Stimulated activated naive CD8-positive, alpha-beta T cell treated with anti-CD3 and anti-CD28 coated beads, Interleukin-15, Interleukin-2, amounts not matched to agents 100 U/mL and 50 U/mL, for 24 hours (primary cell): ENCODE results near the gene PDZD7.
"Not testable (repeated sequence)": the region's sequence is repeated elsewhere in the genome, so short reads cannot be mapped to it uniquely, and the experiment has no call there.

Source experiments
- ATAC-seq: fragments of 150-1000 bp; cut with Tn5 transposase; one replicate; pipeline ENCODE4 v1.10.0; 2021
- DNase-seq: peaks from one replicate; pipeline ENCODE4 v3.0.0; 2021

PDZD7 gene

DNA sequence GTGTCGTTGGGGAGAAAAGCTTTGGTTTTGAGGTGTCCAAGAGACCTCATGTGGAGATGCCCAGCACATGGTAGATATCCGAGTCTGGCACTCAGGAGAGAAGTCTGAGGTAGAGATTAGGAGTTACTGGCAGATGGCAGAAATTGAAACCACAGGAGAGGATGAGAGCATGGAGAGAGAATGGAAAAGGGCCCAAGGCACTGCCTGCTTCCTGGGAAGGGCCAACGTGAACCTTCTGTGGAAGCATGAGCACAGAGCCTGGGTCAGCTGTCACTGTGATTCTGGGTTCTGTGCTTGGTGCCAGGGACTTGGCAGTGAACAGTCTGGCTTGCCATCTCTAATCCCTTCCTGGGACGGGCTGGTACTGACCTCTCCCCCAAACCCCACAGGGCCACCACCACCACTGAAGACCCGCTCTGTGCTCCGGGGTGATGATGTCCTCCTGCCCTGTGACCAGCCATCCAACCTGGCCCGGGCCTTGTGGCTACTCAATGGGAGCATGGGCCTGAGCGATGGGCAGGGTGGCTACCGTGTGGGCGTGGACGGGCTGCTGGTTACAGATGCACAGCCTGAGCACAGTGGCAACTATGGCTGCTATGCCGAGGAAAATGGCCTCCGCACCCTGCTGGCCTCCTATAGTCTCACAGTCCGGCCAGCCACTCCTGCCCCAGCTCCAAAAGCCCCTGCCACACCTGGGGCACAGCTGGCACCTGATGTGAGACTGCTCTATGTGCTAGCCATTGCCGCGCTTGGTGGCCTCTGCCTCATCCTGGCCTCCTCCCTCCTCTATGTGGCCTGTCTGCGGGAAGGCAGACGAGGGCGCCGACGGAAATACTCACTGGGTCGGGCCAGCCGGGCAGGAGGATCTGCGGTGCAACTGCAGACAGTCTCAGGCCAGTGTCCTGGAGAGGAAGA lies 47.8 kb downstream of the PDZD7 start:
- no peak for DNase-seq

DNA sequence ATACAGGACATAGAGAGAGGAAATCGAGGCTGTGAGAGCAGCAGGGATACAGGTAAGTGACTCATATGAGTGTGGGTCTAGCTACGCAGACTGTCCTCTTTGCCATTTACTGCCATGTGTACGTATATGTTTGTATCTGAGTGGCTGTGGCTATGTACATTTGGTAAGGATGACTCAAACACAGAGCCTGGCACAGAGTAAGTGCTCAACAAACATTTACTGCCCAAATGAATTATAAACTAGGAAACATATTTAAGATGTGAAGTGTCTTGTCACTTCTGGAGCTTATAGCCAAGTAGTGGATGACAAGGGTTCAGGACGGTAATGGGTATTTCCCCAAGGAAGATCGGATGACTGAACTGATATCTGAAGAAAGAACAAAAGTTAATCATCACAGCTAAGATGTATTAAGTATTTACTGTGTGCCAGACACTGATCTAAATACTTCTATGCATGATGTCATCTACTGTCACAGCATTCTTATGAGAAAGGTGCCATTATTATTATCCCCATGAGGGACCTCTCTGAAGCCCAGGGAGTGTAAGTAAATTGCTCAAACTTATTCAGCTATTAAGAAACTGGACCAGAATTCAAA lies 49.7 kb downstream of the PDZD7 start:
- ATAC-seq (no peak), DNase-seq (no peak)

More for the DNA sequence above, 47.8 kb downstream of the PDZD7 start:
- ATAC-seq: no peak

DNA sequence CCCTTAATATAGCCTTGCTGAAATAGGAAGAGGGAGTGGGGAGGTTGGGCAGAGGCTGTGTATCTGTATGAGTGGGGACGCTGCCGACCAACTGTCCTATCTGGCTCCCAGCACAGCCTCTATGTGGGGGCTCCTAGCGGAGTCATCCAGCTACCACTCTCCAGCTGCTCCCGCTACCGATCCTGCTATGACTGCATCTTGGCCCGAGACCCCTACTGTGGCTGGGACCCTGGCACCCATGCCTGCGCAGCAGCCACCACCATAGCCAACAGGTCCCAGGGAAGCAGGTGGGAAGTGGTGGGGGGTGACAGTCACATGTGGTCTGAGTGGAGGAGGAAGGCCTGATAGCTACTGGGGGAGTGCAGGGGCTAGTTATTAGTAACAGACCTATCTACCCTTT lies 50.2 kb downstream of the PDZD7 start:
- no peak for DNase-seq
- no peak for ATAC-seq

DNA sequence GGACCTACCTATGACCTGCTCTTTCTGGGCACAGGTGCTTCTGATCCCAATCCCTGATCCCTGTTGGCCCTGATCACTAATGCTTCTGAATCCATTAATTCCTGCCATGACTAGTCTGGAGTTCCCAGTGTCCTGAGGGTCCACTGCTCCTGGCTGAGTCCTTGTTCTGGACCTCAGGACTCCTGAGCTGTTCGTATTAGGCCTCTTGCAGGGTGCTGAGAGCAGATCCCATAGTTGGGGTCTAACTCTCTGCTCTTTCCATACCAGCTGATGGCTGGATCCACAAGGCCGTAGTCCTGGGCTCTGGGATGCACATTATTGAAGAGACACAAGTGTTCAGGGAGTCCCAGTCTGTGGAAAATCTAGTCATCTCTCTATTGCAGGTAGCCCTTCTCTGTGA lies 50.6 kb downstream of the PDZD7 start:
- DNase-seq: no peak
- ATAC-seq: no peak

DNA sequence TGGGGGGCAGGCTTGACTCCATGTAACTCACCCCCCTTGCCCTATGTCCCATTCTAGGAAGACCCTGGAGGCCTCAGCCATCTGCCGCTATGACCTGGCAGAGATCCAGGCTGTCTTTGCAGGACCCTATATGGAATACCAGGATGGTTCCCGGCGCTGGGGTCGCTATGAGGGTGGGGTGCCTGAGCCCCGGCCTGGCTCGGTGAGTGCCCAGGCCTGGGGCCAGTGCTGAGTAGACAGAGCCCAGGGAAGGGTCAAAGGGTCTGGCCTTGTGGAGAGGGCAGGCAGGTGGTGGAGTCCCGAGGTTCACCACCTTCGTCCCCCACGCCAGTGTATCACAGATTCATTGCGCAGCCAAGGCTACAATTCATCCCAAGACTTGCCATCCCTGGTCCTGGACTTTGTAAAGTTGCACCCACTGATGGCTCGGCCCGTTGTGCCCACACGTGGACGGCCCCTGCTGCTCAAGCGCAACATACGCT lies 51.1 kb downstream of the PDZD7 start:
- DNase-seq (no peak), ATAC-seq (no peak)

DNA sequence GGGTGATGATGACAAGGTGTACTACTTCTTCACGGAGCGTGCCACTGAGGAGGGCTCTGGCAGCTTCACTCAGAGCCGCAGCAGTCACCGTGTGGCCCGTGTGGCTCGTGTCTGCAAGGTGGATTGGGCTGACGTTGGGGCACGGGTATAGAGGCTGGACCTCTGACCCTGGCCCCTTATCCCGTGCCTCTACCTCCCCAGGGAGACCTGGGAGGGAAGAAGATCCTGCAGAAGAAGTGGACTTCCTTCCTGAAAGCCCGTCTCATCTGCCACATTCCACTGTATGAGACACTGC lies 52.1 kb downstream of the PDZD7 start:
- ATAC-seq: no peak
- no peak for DNase-seq

DNA sequence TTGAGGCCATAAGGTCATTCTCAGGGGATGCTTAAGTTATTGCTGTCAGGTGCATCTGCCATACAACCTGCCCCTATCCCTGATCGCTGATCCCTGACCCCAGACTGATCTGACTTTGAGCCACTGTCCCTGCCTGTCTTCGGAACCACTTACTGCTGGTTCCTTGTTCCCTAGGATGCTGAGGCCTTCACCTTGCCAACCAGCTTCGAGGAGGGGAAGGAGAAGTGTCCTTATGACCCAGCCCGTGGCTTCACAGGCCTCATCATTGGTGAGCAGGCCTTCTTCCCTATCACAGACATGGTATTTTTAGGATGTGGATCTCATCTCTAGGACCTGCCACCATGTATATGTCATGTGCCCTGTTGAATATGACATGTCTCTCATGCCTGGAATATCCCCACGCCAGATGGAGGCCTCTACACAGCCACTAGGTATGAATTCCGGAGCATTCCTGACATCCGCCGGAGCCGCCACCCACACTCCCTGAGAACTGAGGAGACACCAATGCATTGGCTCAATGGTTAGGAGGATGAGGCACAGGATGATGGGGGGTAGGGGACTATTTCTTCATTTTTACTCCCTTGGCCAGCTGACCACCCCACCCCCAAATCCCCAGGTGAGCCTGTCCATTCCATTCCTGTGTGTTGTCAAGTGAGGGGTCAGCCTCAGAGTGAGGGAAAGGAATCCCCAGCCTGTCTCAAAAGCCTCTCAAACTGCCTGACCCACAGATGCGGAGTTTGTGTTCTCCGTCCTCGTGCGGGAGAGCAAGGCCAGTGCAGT lies 52.6 kb downstream of the PDZD7 start:
- no peak for ATAC-seq
- DNase-seq: no peak

DNA sequence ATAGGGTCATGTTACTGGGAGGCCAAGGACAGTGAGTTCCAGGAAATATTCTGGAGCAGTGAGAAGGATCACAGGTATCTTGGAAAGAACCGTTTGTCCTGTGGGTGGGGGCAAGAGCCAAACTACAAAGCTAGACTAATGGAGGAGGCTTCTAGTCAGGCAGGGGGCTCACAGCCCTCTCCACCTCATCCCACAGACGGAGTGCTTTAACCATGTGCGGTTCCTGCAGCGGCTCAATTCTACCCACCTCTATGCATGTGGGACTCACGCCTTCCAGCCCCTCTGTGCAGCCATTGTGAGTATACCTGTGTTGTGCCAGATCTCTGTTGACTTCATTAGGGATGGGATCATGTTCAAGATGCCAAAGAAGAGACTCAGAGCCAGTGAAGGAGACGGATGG lies 53.5 kb downstream of the PDZD7 start:
- ATAC-seq: no peak
- DNase-seq: no peak

DNA sequence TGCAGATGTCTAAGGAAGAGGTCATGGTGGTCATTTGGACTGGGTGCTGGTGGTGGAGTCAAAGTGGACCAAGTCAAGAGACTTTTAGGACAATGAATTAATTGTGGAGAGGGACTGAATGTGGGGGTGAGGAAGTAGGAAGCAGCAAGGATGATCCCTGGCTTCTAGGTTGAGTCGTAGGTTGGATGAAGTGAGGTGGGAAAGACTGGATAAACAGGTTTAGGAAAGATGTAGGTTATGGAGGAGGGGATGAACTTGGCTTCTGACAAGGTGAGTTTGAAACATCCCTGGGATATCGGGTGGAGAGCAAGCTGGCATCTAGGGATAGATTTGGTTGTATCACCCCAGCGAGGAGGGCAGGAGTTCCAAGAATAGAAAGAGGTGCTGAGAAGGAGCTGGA lies 54.0 kb downstream of the PDZD7 start:
- no peak for DNase-seq
- ATAC-seq: no peak

DNA sequence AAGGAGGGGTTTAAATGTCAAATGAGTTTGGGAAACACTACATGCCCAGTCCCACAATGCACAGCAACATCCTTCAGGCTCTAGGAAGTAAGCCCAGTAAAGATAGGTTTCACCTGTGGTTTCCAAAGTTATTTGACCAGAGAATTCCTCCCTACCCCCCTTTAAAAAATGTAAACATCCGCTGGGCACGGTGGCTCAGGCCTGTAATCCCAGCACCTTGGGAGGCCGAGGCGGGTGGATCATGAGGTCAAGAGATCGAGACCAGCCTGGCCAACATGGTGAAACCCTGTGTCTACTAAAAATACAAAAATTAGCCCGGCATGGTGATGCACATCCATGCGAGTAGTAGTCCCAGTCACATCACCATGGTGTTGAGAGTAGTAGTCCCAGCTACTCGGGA lies 55.5 kb downstream of the PDZD7 start:
- DNase-seq, ATAC-seq: not testable (repeated sequence)

DNA sequence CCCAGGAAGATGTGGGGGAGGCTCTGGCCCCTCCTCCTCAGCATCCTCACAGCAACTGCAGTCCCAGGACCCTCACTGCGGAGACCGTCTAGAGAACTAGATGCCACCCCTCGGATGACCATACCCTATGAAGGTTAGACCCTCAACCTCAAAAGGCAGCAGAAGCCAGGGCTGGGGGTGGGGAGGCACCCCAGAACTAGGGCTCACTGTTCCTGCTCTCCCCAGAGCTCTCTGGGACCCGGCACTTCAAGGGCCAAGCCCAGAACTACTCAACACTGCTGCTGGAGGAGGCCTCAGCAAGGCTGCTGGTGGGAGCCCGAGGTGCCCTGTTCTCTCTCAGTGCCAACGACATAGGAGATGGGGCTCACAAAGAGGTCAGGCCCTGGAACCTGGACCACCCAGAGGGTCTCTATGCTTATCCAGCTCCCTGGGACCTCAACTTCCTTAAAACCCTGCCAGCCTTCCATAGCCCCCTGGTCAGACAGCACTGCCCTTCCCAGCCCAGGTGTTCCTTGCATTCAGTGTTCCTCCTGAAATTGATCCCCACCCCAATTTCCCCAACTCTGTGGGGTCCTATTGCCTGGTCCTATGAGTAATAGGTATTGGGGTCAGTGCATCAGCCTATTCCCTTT lies 57.9 kb downstream of the PDZD7 start:
- no peak for DNase-seq
- no peak for ATAC-seq

DNA sequence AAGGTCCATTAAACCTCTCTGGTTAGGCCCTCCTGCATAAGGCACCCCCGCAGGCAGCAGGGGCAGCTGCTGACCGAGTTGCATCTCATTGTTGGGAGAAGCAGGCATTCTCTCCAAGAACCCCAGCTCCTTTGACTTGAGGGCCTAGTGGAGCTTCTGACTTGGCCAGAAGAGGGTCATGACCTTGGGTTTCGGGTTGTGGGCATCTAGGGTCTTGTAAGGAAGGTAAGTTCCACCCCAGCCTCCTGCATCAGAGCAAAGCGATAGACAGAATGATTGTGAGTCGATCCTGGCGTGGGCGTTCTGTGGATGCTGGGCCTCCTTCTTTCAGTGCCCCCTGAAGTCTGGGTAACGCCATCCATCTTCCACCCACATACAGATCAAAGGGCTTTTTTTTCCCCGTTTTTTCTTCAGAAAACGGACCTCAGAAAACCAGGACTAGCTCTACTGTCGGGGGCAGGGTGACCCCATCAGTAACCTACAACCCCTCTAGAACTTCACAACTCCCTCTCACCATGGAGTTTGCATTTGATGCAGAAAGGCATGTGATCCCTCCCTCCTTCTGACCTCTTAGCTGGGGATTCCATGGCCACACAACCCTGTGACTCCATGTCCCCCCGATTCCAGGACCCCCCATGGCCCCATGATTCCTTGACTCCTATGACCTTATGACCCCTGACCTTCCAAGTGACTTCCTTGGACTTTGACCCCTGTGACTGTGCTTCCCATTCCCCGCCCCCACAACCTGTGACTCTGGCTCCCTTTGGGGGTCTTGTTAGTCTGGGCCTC lies 58.6 kb downstream of the PDZD7 start:
- ATAC-seq: no peak
- no peak for DNase-seq

DNA sequence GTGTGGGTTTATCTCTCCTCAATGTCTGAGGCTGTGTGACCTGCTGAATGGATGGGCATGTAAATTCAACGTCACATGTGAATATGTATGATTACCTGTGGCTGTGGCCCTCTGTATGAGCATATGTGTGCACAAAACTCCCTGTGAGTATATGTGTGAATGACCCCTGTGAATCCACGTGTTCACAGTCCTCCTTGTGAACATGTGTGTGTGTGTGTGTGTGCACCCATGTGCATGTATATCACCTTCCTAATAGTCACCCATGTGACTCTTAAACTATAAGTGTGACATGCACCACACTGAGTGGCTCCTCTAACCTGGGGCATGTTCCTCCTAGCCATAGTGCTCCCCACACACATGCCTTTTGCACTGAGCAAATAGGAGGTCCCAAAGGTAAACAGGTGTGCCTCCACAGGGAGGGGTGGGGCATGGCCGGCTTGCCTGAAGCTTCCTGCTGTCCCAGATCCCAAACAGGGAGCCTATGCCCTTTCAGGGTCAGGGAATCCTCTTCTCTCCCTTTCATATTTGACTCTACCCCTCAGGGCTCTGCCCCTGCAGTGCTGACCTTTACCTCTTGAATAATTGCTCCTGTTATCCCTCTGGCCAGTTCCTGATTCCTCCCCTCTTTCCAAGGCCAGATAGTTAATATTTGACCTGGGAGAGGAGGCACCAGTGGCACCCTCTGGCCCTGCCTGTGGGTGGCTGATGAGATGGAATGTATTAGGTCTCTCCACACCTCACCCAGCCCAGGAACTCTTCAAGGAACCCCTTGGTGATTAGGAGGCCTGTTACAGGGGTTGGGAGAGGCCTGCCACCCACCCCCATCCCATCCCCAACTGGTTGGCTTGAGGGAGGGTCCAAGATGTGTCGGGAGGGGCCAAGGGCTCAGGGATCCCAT lies 59.8 kb downstream of the PDZD7 start:
- DNase-seq (no peak), ATAC-seq (no peak)

DNA sequence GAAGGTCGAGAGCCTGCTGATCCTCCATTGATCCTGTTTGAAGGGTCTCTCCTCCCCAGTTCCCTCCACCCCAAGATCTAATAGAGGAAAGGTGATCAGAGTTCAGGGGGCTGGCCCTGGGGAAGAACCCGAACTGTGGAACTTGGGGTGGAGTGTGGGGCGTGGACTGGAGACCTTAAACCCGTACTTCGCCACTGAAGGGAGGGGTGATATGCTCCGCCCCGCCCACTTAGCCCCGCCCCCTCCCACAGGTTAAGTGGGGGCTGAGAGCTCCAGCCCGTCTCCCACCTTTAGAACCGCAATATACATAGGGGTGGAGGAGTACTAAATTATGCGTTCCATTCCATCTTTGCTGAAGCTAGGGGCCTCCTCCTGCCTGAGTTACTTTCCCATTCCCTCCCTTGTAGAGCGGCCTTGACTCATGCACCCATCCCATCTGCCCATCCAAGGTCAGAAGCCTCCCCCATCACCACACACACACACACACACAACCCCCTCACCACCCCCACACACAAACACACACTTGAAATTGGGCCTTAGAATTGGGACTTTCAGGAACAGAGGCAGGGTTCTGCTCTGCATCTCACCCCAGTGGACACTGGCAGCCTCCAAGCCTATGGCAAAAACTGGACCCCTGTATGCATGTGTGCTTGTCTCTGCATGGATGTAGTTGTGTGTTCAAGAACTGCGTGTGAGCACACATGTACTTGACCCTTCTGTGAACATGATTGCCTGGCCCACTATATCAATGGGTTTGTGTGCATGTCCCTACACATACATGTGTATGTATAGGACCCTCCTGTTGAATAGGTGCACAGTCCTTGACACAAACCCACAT lies 60.6 kb downstream of the PDZD7 start:
- ATAC-seq: no peak
- DNase-seq: peak; percentile 37

DNA sequence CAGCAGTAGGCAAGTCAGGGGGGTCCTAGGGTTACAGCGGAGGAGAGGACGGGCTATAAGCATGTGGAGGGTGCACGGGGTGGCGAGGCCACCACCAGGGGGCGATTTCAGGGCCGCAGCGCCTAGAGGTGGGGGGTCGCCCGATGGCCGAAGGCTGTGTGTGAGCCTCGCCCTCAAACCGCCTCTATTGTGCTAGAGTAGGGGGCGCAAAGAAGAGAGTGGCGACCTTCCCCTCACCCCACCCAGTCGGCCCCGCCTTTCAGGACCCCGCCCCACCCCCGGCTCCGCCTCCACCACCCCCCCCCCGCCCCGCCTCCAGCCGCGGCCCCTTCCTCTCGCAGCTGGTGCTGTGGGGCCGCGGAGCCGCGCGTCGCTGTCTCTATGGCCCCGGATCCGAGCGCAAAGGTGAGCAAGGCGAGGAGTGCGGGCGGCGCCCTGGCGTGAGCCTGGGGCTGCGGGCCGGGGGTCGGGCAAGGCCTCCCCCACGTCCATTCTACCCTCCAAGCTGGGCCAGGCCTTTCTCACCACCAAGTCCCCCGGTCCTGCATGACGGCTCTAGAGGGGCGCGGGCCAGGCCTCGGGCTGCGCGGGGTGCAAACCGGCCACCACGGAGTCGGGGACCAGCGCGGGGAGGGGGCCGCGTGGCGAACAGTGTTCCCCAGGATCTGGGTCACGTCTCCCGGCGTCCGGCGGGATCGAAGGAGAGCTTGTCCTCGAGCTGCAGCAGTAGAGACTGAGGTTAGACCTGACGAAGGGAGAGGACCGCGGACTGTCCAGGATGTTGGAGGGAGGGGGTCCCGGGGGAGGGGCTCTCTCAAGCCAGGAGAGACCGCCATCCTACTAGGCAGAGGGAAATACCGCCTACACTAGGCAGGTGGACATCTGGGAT lies 61.5 kb downstream of the PDZD7 start, which contains the start of gene SEMA4G:
SEMA4G (plus strand) TSS at position 318 of the 889 bp plus-strand sequence. CDS start 3,409 bp downstream, outside the sequence.
- ATAC-seq: peak; percentile 86
- peak; percentile 65 for DNase-seq

DNA sequence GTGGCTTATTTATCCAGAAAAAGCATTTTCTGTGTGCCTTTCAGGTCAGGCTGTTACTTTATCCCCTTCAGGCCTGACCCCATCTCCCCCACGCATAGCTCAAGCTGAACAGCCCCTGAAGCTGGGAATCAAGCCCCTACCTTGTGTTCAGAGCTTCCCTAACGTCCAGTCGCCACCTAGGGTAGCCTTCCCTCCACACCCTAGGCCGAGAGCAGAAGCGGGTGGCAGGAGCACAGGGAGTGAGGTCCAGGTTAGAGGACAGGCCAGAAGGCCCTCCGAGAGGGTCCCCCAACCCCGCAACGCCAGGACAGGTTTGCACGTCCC lies 62.1 kb downstream of the PDZD7 start:
- no peak for ATAC-seq

DNA sequence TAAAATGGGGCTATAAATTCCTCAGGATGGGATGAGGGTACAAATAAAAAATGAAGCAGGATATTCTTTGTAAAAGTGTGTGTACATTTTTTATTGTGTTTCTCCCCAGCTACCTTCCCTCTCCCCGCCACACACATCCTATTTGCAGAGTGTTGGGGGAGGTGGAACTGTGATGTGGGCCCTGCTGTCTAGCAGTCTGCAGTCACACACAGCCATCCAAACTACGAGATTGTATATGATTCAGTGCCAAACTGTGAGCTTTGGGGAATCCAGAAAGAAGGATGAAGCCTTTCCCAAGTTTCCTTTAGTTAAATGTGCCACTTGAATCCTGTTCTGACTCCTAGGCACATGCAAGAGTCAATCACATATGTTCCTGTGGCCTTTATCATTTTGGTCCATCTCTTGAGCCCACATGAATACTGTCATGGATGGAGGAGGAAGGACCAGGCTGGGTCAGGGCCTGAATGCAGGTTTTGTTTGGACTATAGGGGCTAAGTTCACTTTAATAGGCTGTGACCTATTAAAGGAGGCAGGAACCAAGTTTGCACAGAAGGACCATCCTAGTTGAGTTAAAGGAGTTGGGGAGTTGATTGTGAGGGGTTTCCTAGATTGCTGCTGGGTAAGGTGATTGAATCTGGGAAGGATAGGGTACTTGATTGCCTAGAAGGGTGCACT lies 62.7 kb downstream of the PDZD7 start:
- no peak for DNase-seq
- no peak for ATAC-seq

More for the DNA sequence above, 62.1 kb downstream of the PDZD7 start:
- DNase-seq: no peak

DNA sequence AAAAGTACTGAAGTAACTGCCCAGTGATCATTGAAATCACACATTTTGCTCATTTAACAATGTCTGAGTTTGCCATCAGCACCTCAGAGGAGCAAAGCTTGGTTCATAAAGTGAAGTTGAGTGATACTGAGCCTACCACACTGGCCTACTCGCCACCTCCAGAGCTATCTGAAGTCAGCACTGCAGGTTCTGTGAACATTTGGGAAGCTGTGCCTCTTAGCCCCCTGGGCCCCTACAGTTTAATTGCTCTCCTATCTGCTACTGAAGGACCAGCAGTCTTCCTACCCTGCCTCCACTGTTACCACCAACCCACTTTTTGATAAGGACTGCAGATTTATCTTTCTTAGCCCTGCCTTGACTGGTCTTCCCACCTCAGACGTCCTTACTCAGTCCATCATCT lies 63.6 kb downstream of the PDZD7 start:
- no peak for ATAC-seq

More for the DNA sequence above, 63.6 kb downstream of the PDZD7 start:
- DNase-seq: no peak
